Thymus (tissue), 11 donors: ENCODE results near the gene SRD5A1. TPM values are rescaled to one million over a fixed set of nuclear protein-coding genes. Genes with fewer than 3 reads are reported as not detected.

ENCODE experiments used
- DNase-seq, 9 donors: peaks; one replicate each; pipeline ENCODE4 v3.0.0-alpha.2; 2013; ENCODE audit warnings: low spot score in 9 of 9, low read depth in 6 of 9, missing footprints in 1 of 9
- H3K27ac ChIP-seq, 2 donors: one replicate each; pipeline ENCODE4 v1.5.1; 2013; ENCODE audit warnings: control low read depth in 1 of 2, low read depth in 1 of 2, low read length in 1 of 2, mild to moderate bottlenecking in 1 of 2, moderate library complexity in 1 of 2
- H3K27me3 ChIP-seq, 2 donors: one replicate each; pipeline ENCODE4 v1.5.1; 2013; ENCODE audit warnings: low read length in 1 of 2; ENCODE audit not compliant: control insufficient read depth in 2 of 2, insufficient read depth in 1 of 2
- H3K36me3 ChIP-seq, 2 donors: one replicate each; pipeline ENCODE4 v1.5.1; 2013; ENCODE audit warnings: low read length in 1 of 2, mild to moderate bottlenecking in 1 of 2, moderate library complexity in 1 of 2; ENCODE audit not compliant: control insufficient read depth in 2 of 2, insufficient read depth in 2 of 2
- H3K4me1 ChIP-seq, 2 donors: one replicate each; pipeline ENCODE4 v1.5.1; 2013; ENCODE audit warnings: low read length in 2 of 2; ENCODE audit not compliant: control insufficient read depth in 2 of 2, insufficient read depth in 2 of 2
- H3K4me3 ChIP-seq, 2 donors: one replicate each; pipeline ENCODE4 v1.5.1; 2013; ENCODE audit warnings: low read length in 2 of 2, control low read depth in 1 of 2, mild to moderate bottlenecking in 1 of 2
- H3K9me3 ChIP-seq, 2 donors: one replicate each; pipeline ENCODE4 v1.5.1; 2013; ENCODE audit warnings: low read length in 1 of 2, mild to moderate bottlenecking in 1 of 2; ENCODE audit not compliant: control insufficient read depth in 2 of 2, insufficient read depth in 1 of 2
- WGBS: extraction: QIAGEN DNeasy Blood & Tissue Kit; methylation state at CpG from one replicate; pipeline ENCODE4 v1.1.7; 2013; 5-methylcytosine and 5-hydroxymethylcytosine counted together
- polyA plus RNA-seq: library from polyadenylated mRNA; stranded (reverse); fragments of 200-250 nt; gene quantifications from one replicate; pipeline ENCODE4 v1.2.3, GENCODE V29; 2013
- total RNA-seq: library from RNA; stranded (reverse); fragments of 120-200 nt; gene quantifications from one replicate; pipeline ENCODE4 v1.2.4, GENCODE V29; 2013
- donor health status: healthy.

SRD5A1 gene
- total and polyA plus RNA-seq, 2 donors = 6.9 to 10.2 TPM

DNA sequence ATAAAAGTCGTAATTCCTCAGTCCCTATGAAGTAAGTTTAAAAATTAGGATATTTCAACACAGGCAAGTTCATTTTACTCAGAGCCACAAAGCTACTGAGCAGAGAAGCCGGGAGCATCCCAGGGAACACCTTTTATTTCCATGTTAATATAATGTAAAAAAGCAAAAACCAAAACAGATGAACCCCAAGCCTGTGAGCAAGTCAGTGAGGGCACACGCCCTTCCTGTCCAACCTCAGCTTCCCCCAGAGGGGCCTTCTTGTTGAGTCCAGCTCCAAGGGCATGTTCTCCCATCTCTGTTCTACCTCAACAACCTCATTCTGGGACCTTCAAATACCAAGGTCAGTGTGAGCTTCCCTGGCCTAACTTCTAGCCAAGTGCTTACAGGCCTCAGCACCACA lies 25.2 kb upstream of the SRD5A1 start:
- no peak overlapping the region for H3K27ac ChIP-seq
- peaks cover 76 to 88% of the 10 kb centered on the region in 2 donors for H3K36me3 ChIP-seq
- H3K4me1 ChIP-seq = no peaks in the 10 kb centered on the region
- no peak overlapping the region for H3K4me3 ChIP-seq
- no peaks in the 10 kb centered on the region for H3K27me3 ChIP-seq
- DNase-seq = no peak
- WGBS = over 99% methylated on average over 3 of the region's 3 CpGs
- H3K9me3 ChIP-seq = no peaks in the 10 kb centered on the region

DNA sequence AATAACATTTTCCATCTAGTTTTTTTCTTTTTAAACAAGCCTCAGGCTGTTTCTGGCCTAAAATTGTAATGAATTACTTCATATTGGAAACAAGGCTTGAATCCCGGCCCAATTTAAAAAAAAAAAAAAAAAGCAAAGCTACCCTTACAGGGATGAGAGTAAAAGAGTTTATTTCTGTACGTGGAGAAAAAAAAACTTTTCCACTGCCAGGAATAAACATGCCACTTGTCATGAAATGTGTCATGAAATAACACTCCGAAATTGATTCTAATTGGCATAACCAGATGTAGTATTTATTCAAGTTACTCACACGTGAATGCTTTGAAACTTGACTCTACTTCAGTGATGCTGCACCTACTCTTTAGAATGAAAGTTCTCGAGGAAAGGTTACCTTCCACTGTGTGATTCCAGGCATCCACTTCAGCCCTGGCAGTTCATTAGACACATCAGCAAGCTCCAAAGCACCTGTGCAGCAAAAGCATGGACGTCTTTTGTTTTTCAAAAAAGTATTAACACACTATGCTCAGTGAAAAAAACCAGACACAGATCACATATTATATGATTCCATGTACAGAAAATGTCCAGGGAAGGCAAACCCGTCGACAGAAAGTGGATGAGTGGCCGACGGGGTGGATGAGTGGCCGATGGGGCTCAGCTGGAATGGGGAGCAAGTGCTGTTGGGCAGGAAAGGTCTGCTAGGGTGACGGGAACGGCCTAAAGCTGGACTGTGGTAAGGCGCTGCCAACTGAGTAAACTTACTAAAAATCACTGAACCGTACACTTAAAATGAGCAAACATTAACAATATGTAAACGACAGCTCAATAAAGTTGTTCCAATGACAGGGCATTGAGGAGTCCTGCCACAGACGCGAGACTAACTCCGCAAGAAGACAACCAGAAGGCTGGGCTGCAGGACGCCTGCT lies 21.6 kb upstream of the SRD5A1 start:
- Histone ChIP-seq H3K9me3 (no peaks in the 10 kb centered on the region), H3K36me3 (peaks cover 84 to 92% of the 10 kb centered on the region in 2 donors), H3K27me3 (no peaks in the 10 kb centered on the region), H3K27ac (no peak overlapping the region), H3K4me1 (no peaks in the 10 kb centered on the region), H3K4me3 (no peak overlapping the region)
- 97% methylated on average over 20 of the region's 20 CpGs for WGBS
- no peak for DNase-seq

DNA sequence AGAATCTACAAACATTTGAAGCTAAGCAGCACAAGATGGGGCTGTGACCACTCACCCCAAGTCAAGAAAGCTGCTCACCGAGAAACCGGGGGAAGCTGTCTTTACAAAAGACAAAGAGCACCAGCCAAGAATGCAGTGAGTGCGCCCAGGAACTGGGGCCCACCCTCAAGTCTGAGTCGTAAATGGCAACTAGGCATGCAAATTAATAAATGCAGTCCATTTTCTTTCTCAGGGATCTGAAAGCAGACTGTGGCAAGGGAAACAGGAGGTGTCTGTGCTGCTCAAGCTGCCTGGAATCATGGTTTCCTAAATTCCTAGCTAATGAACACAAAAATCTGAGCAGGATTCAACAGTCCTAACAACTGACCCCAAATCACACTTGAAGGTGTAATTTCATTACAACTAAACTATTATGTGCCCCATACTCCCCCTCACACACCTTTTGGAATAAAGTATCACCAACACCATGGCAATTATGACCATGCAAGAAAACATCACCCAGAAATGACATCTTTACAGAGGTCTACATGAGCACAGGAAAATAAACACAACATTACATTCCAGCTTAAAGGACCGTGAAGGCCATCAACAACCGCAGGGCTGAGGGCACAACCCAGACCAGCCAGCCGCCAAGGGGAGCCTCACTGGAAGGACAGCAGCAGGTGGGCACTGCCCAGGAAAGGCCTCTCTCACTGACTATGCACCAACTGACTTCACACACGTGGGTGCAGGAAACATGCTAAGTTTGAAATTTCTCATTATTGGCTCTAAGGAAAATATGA lies 18.0 kb upstream of the SRD5A1 start:
- no peaks in the 10 kb centered on the region for H3K4me1 ChIP-seq
- H3K36me3 ChIP-seq = peaks cover 77 to 86% of the 10 kb centered on the region in 2 donors
- no peak overlapping the region for H3K4me3 ChIP-seq
- H3K27ac ChIP-seq = no peak overlapping the region
- no peak for DNase-seq
- no peaks in the 10 kb centered on the region for H3K9me3 ChIP-seq
- 97% methylated on average over 8 of the region's 8 CpGs for WGBS
- H3K27me3 ChIP-seq = no peaks in the 10 kb centered on the region

DNA sequence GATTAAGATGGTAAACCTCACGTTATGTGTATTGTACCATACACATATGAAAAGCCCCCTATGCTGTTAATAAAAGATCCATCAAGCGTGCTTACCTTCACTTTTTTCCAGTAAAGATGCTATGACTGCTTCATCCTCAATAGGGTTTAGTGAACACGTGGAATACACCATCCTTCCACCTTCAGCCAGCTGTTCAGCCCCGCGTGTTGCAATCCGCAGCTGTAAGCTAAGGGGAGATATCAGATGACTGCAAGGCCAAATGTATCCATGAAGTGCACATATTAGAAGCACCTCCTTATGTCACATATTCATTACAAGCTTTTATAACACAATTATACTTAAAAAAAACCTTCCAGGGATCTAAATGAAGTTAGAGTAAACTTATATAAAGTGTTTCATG lies 16.6 kb upstream of the SRD5A1 start:
- no peak overlapping the region for H3K27ac ChIP-seq
- no peak overlapping the region for H3K4me3 ChIP-seq
- H3K27me3 ChIP-seq = no peaks in the 10 kb centered on the region
- H3K9me3 ChIP-seq = no peaks in the 10 kb centered on the region
- WGBS = 99% methylated on average over 6 of the region's 6 CpGs
- H3K4me1 ChIP-seq = no peaks in the 10 kb centered on the region
- no peak for DNase-seq
- H3K36me3 ChIP-seq = peaks cover 72 to 85% of the 10 kb centered on the region in 2 donors

DNA sequence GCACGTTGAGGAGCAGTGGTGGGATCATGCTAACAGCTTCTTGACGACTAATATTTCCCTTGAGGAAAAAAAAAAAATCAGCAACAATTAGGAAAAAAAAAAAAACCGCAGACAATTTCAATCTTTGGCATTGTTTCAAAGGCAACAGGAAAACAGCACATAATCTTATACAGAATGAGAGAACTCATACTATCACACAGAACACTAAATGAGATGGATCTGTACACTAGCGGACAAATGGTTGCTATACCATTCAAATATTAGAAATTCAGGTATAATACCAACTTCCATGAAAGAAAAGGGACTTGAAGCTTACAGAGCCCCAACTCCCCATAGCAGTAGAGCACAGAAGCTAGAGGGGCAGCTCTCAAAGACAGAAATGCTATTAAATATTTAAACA lies 10.0 kb upstream of the SRD5A1 start:
- Histone ChIP-seq H3K4me3 (no peak overlapping the region), H3K27ac (no peak overlapping the region), H3K36me3 (peaks cover 55 to 72% of the 10 kb centered on the region in 2 donors), H3K4me1 (no peaks in the 10 kb centered on the region), H3K27me3 (no peaks in the 10 kb centered on the region), H3K9me3 (no peaks in the 10 kb centered on the region)
- DNase-seq = no peak
- 97% methylated on average over 4 of the region's 4 CpGs for WGBS

DNA sequence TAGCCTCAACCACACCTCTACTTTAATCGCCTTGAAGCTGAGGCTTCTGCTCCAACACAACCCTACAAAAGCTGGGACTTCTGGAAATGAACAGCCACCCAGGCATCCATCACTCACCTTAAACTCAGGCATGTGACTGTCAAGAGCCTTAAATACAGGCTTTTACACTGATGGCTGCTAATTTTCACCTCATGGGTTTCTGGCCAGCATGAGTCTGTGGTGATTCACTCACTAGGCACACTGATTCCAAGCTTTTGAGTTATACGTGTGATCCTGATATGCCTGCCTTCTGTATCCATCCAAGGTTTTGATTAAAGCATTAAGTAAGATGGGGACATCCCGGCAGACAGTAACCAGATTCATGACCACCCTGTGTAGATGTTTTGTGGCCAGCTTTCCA lies 9.3 kb upstream of the SRD5A1 start:
- no peak for DNase-seq
- 83% methylated on average over 3 of the region's 3 CpGs for WGBS
- Histone ChIP-seq H3K4me3 (no peak overlapping the region), H3K36me3 (peaks cover 51 to 68% of the 10 kb centered on the region in 2 donors), H3K27ac (no peak overlapping the region), H3K9me3 (no peaks in the 10 kb centered on the region), H3K4me1 (no peaks in the 10 kb centered on the region), H3K27me3 (no peaks in the 10 kb centered on the region)

DNA sequence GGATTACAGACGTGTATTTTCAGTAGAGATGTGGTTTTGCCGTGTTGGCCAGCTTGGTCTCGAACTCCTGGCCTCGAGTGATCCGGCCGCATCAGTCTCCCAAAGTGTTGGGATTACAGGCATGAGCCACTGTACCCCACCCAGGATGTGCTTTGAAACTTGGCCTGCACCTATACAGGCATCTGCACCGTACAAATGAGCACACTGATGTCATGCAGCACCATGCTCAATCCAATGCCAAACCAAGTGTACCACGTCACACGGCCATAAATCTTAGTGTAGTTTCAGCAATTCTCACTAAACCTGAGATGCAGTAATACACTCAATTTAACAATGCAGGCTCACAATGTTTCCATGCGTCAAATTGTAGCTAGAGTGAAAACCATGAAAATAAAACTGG lies 6.7 kb upstream of the SRD5A1 start:
- Histone ChIP-seq H3K36me3 (peaks cover 50 to 62% of the 10 kb centered on the region in 2 donors), H3K4me1 (no peaks in the 10 kb centered on the region), H3K9me3 (no peaks in the 10 kb centered on the region), H3K27me3 (no peaks in the 10 kb centered on the region), H3K4me3 (no peak overlapping the region), H3K27ac (no peak overlapping the region)
- 97% methylated on average over 10 of the region's 10 CpGs for WGBS
- DNase-seq = no peak

DNA sequence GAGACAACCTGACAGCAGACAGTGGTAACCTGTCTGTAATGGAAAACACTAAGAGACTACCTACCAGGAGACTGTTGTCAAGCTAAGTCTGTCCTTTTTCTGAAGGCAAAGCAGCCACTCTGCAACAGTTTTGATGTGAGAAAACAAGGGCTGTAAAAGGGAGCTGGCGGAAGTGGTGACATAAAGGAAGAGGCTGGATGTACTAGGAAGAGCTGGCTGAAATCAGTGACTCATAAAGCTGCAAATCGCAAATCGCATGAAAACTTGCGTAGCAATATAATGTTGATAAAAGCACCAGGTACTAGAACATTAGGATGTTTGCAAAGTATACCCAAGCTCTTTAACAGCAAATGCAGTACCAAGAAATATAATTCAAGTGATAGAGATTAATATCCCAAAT lies 1.8 kb upstream of the SRD5A1 start:
- WGBS = 99% methylated on average over 4 of the region's 4 CpGs
- H3K27ac ChIP-seq = no peak overlapping the region
- H3K36me3 ChIP-seq = peaks cover 17 to 24% of the 10 kb centered on the region in 2 donors
- peaks cover 0 to 10% of the 10 kb centered on the region in 2 donors for H3K27me3 ChIP-seq
- peaks cover 11 to 17% of the 10 kb centered on the region in 2 donors for H3K4me1 ChIP-seq
- DNase-seq = no peak
- H3K4me3 ChIP-seq = no peak overlapping the region
- no peaks in the 10 kb centered on the region for H3K9me3 ChIP-seq

DNA sequence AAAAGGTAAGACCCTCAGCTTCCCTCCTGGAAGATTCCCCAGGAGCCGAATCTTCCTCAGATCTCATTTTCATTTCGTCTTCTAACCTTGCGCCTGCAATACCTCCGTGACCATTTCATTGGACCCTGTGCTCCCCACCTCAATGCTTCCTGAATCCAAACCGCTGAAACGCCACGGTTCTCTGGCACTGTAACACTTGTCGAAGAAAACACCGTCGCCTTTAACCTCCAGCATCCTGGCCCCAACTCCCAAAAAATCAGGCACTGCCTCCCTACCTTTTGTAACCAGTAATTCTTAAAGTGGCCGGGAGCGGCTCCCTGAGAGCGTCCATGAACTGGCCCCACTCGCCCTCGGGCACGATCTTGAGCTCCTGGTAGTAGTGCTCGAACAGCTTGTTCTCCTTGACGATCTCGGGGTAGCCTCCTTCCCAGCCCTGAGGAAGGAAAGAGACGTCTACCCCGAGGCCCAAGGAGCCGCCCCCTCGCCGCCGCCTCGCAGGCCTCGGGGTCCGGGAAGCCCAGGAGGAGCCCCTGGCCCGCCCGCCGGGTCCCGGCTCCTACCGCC lies 834 bp upstream of the SRD5A1 start:
- Histone ChIP-seq H3K4me3 (peak overlapping the region; percentile 81 to 86), H3K9me3 (no peaks in the 10 kb centered on the region), H3K4me1 (peaks cover 11 to 21% of the 10 kb centered on the region in 2 donors), H3K27me3 (peaks cover 0 to 10% of the 10 kb centered on the region in 2 donors), H3K36me3 (peaks cover 14 to 18% of the 10 kb centered on the region in 2 donors), H3K27ac (peak overlapping the region; percentile 40 to 91)
- peak in 3 of 9 donors; percentile 1 to 24 (median 8) for DNase-seq
- WGBS = under 1% methylated on average over 33 of the region's 33 CpGs
